Medulla oblongata (tissue), 1 donor: ENCODE measurements around the gene MUC6.

Experiments used
- DNase-seq: peaks from one replicate; pipeline ENCODE4 v3.0.0-alpha.2; 2015; ENCODE audit errors: extremely low spot score

MUC6 gene

GRCh38 chr11:1036931-1037330 lies 413 bp upstream of the MUC6 start:
- DNase-seq = no peak

- DNase-seq = no peak
These were observed 788 bp downstream of the MUC6 start for GRCh38 chr11:1035577-1036283.

GRCh38 chr11:1034456-1035295 lies 1.8 kb downstream of the MUC6 start:
- DNase-seq = no peak

GRCh38 chr11:1034001-1034400 lies 2.5 kb downstream of the MUC6 start:
- no peak for DNase-seq

GRCh38 chr11:1033016-1033798 lies 3.3 kb downstream of the MUC6 start:
- DNase-seq = no peak

- no peak for DNase-seq
These were observed 4.1 kb downstream of the MUC6 start for GRCh38 chr11:1032310-1032891.

GRCh38 chr11:1031121-1031899 lies 5.2 kb downstream of the MUC6 start:
- DNase-seq = no peak

- no peak for DNase-seq
These were observed 6.0 kb downstream of the MUC6 start for GRCh38 chr11:1030556-1030955.

GRCh38 chr11:1030086-1030485 lies 6.4 kb downstream of the MUC6 start:
- DNase-seq = no peak

- no peak for DNase-seq
These were observed 6.9 kb downstream of the MUC6 start for GRCh38 chr11:1029654-1030053.

GRCh38 chr11:1029051-1029450 lies 7.5 kb downstream of the MUC6 start:
- DNase-seq = no peak

- no peak for DNase-seq
These were observed 7.9 kb downstream of the MUC6 start for GRCh38 chr11:1028616-1029015.

GRCh38 chr11:1028291-1028540 lies 8.3 kb downstream of the MUC6 start:
- DNase-seq = no peak

GRCh38 chr11:1027483-1028290 lies 8.8 kb downstream of the MUC6 start:
- no peak for DNase-seq

- no peak for DNase-seq
These were observed 9.7 kb downstream of the MUC6 start for GRCh38 chr11:1026641-1027482.

GRCh38 chr11:1026163-1026450 lies 10.4 kb downstream of the MUC6 start:
- no peak for DNase-seq

GRCh38 chr11:1025410-1026162 lies 10.9 kb downstream of the MUC6 start:
- DNase-seq = no peak

- no peak for DNase-seq
These were observed 11.7 kb downstream of the MUC6 start for GRCh38 chr11:1024597-1025409.
